Right hindlimb (tissue), 1 donor: Measurements from ENCODE around the gene SPAG4.

Experiments
- DNase-seq: peaks from one replicate; pipeline ENCODE4 v3.0.0-alpha.2; 2018

Gene SPAG4

GRCh38 chr20:35615667-35616464 is at the start of gene SPAG4:
TSS of gene SPAG4 (plus strand) at chr20:35615829. CDS start at chr20:35616004, 175 bp downstream.
- DNase-seq, result peak; percentile 95

DNA sequence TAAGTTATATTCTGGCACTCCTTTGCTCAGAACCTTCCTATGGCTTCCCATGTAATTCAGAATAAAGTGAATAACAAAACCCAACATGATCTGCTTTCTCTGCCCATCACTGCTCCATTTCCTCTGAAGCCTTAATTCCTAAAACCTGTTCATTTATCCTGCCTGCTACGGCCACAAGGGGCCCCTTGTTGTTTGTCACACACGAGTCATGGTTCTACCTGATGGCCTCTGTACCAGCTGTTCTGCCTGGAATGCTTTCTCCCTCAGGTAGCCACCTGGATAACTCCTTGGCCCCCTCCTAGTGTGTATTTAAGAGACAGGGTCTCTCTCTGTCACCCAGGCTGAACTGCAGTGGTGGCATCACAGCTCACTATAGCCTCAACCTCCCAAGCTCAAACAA is 47.0 kb upstream of the SPAG4 start:
- no peak for DNase-seq

DNA sequence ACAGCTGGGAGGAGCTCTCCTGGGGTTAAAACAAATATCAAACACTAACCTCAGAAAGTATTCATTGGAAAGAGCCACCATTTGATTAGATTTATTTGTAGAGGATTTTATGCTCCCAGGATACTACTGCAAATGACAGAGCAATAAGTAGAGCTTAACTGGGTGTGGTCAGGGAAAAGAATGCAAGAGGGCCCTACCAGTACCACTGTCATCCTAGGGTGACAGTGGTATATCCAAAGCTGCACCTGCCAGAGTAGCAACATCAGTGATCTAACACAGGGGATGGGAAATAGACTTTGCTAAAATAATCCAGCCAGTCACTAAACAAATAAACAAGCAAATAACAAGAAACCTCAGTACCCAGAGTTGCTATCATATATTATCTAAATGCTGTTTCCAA is 44.1 kb upstream of the SPAG4 start:
- DNase-seq, result no peak

DNA sequence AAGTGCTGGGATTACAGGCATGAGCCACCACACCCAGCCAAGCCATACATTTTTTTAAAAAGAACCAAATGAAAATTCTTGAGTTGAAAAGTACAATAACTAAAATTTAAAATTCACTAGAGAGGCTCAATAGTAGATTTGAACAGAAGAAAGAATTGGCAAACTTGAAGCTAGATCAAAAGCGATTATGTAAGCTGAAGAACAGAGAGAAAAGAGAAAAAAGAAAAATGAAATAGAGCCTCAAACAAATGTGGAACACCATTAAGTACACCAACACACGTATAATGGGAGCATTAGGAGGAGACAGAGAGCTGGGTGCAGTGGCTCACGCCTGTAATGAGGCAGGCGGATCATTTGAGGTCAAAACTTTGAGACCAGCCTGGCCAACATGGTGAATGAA is 42.8 kb upstream of the SPAG4 start:
- no peak for DNase-seq

DNA sequence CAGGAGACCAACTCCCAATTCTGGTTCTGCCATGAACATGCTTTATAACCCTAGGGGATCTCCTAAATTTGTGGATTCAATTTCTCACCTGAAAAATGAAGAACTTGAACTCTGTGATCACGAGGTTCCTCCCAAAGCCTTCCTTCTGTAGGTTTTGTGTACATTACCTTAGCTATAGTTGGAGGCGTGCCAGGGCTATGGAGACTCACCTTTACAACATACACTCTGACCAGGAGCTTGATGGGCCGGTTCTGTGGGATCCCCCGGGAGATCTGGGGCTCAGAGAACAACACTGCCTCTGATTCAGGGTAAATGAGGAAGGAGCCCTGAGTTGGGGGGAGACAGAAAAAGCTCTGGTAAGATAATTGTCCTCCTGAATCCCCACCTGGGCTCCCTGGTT is 39.7 kb upstream of the SPAG4 start:
- no peak for DNase-seq

GRCh38 chr20:35576816-35577215 is 38.8 kb upstream of the SPAG4 start:
- DNase-seq, result no peak

- DNase-seq, result no peak
Measured at GRCh38 chr20:35578469-35578868, 37.2 kb upstream of the SPAG4 start.

DNA sequence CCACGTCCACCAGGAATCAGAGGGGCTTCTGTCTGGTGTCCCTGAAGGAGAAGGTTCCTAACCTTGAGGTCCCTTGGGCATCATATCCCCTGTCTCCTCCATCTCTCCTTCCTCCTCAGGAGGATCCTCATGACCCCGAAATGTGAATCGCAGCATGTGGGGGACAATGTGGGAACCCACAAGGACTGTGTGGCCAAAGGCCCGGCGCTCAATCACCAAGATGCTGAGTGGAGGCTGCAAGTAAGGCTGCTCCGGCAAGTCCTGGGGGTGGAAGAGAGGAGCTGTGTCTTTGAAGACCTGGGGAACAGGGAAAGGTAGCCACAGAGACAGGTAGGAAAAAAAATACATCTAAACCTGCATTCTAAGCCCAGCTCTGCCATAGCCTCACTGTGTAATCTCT is 36.4 kb upstream of the SPAG4 start:
- no peak for DNase-seq

DNA sequence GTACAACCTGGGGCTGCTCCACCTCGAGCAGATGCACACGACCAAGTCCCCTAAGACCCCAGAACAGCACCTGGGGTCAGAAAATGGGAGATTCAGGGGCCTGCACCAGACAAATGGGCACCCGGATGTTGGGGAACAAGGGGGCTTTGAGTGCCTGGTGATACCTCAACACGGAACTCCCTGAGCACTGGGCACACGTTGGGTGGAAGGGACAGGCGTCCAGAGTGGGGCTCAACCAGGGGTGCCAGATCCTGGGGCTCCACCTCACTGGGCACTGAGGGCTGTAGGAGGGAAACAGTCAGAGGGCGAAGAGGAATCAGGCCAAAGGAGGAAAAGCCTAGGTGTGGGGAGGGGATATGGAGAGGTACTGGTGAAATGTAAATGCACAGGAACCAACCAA is 33.5 kb upstream of the SPAG4 start:
- no peak for DNase-seq

- DNase-seq, result no peak
Measured at GRCh38 chr20:35582741-35583404, 32.8 kb upstream of the SPAG4 start.

GRCh38 chr20:35583636-35584560 is 31.7 kb upstream of the SPAG4 start:
- no peak for DNase-seq

DNA sequence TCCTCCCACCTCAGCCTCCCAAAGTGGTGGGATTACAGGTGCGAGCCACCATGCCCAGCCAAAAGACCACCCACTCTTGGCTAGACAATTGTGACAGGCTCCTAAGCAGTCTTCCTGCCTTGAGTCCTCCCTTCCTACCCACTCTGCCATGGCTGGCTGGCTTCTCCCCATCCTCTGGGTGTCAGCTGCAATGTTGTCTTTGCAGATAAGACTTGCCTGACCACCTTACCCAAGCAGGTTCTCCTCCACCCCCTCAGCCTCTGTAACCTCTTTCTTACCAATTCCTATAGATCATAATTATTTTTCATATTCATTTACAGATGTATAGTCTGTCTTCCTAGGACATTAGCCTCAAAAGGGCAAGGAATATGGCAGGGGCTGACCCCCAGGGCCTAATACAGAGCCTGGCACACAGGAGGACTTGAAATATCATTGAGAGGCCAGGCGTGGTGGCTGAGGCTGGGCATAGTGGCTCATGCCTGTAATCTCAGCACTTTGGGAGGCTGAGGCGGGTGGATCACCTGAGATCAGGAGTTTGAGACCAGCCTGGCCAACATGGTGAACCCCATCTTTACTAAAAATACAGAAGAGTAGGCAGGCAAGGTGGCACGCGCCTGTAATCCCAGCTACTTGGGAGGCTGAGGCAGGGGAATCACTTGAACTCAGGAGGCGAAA is 28.7 kb upstream of the SPAG4 start:
- no peak for DNase-seq

DNA sequence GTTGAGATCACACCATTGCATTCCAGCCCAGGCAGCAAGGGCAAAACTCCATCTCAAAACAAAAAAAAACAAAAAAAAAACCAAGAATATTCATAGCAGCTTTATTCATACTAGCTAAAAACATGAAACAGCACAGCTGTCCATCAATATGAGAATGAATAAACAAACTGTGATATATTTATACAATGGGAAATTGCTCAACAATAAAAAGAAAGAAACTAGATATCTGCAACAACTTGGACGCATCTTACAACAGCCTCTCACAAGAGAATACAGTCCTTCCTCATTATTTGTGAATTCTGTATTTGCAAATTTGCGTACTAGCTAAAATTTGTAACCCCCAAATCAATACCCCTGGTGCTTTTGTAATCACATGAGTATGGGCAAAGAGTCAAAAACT is 28.2 kb upstream of the SPAG4 start:
- no peak for DNase-seq

GRCh38 chr20:35588397-35588796 is 27.2 kb upstream of the SPAG4 start:
- no peak for DNase-seq

- DNase-seq, result no peak
Measured at GRCh38 chr20:35592339-35592974, 23.2 kb upstream of the SPAG4 start.

- no peak for DNase-seq
Measured at GRCh38 chr20:35595456-35595855, 20.2 kb upstream of the SPAG4 start.

DNA sequence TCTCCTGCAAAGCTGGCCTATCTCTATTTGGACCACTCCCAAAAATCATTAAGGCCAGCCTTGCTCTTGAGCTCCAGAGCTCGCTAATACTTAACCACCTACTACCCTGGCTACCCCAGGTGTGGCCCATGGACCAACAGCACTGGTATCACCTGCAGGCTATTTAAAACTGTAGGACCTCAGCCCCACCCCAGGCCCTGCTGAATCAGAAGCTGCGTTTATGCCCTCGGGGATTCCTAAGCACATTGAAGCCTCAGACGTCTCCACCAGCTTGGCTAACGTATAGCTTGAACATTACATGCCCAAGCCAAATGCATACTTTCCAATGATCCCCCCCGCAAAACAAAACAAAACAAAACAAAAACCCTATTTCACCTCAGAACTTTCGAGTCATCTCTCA is 19.7 kb upstream of the SPAG4 start:
- no peak for DNase-seq

DNA sequence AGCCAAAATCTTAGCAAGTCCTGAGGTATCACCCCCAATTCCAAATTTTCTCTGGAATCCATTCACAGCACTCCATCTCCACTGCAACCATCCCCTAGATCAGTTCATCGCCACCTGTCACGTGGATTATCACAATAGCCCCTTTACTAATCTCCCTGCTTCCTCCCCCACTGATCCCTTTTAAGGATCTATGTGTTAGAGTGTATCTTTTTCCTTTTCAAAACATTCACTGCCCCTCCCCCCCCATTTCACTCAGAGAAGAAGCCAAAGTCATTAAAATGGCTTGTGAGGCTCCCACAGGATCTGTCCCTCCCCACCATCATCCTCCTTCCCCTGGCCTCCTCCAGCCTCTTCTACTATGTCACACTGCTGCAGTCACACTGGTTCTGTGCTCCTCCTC is 18.4 kb upstream of the SPAG4 start:
- DNase-seq, result no peak

DNA sequence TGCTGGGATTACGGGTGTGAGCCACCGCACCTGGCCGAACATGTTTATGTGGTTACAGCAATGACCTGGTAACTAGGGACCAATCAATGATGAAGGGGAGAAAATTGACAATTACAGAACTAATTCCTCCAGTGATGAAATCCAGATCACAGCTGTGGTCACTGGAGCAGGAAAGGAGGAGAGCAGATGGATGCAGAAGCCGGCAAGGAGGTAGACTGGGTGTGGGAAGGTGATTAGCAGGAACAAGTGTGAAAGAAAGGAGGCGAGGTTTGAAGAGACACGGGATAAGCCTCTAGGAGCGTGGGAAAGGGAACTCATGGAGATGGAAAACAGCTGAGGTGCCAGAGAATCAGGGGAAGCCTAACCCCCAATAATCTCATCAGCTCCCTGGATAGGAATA is 17.2 kb upstream of the SPAG4 start:
- no peak for DNase-seq

- no peak for DNase-seq
Measured at GRCh38 chr20:35598899-35599775, 16.5 kb upstream of the SPAG4 start.

- no peak for DNase-seq
Measured at GRCh38 chr20:35599776-35600120, 15.9 kb upstream of the SPAG4 start.
